ELR (cell line): ENCODE results near the gene TRPT1.

Experiments used
- DNase-seq: peaks from one replicate; pipeline ENCODE4 v3.0.0-alpha.2; 2015; ENCODE audit warnings: low read depth

TRPT1 gene

GRCh38 chr11:64245401-64245796, 19.4 kb upstream of the TRPT1 start:
- peak; percentile 29 for DNase-seq

DNA sequence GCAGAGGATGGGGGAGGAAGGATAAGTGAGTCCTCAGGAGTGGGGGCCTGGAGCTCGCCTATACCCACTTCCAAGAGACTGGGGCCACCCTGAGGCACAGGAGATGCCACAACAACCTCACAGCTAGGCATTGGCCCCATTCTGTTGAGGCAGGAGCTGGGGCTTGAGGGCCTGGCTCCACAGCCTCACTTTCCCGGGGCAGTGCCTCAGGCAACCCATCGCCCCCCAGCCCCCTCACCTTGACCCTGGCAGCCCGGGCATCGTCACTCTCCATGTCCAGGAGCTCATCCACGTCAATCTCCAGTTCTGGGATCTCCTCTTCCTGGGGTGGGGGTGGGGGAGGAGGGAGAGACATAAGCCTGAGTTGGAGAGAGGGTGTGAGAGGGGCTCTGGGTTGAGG, 19.0 kb upstream of the TRPT1 start:
- no peak for DNase-seq

GRCh38 chr11:64244107-64244506, 18.1 kb upstream of the TRPT1 start:
- DNase-seq = no peak

- DNase-seq = no peak
Measured at GRCh38 chr11:64243236-64243854, 17.4 kb upstream of the TRPT1 start.

DNA sequence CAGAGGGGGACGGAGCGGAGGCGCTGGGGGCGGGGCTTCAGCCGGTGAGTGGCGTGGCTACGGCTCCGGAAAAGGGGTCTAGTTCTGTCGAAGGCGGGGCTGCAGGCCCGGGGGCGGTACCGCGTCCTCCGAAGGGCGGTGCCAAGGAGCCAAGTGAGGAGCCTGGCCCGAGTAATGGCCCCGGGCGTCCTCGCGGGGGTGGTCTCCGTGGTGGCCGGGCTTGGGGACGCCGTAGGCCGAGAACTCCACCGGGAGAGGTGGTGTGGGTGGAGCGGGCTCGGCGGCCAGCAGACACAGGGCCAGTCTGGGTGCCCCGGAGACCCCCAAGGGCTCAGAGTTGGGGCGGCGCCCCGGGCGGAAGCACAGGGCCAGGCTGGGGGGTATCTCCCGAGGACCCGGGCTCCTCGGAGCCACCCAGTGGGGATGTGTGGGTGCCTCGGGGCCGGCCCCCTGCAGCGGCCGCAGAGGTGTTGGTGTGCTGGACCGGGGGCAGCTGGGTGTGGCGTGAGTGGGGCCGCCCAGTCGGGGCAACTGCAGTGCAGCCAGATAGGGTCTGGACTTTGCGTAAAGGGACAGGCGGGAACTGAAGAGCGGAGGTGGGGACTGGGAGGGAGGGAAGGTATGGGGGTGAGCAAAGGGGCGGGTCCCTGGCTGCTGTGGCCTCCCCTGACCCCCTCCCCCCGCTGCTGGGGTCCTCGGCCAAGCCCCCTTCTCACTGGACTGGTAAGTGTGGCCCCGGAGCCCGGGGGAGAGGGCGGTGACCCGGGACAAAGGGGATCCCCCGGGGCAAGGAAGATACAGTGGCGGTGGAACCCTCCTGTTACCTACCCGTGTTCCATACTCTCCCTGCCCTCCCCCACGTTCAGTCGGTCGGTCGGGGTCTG, 15.7 kb upstream of the TRPT1 start:
- peak; percentile 71 for DNase-seq

- peak; percentile 99 for DNase-seq
Measured at GRCh38 chr11:64241241-64241490, 15.2 kb upstream of the TRPT1 start.

DNA sequence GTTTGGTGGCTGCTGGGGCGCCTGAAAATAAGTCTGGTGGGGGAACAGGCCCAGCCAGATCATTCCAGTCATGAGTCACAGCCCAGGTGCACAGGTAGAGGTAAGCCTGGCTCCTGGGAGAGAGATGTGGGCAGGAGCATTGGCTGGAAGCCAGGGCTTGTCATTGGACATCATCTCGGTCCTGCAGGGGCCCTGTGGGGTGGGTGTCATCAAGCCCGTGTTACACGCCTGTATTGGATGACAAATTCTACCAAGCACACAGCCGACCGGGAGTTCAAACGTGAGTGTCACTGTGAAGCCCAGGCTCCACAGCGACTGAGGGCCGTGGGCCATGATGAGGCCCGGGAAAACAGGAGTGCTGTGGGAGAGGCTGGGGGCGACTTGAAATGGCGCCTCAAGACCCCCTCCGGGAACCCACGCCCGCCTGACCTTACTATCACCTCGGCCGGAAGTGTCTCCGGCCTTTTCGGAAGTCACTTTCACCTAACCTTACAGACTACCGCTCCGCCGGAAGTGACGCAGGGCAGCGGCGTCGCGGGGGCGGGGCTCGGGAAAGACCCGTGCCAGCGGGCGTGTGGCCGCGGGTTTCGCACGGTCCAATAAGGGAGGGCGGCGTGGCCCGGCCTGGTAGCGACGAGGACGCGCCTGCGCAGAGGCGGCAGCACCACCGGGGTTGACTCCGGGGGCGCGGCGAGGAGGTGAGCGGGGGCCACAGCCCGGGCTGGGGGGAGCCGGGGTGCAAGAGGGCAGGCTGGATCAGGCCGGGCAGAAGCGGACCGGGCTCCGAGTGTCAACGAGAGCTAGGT, 14.7 kb upstream of the TRPT1 start, which contains the start of gene FKBP2:
Gene FKBP2, plus strand, starts transcription at position 661 of the 806 bp plus-strand sequence. CDS start 1,293 bp downstream, outside the sequence.
- peak; percentile 97 for DNase-seq

DNA sequence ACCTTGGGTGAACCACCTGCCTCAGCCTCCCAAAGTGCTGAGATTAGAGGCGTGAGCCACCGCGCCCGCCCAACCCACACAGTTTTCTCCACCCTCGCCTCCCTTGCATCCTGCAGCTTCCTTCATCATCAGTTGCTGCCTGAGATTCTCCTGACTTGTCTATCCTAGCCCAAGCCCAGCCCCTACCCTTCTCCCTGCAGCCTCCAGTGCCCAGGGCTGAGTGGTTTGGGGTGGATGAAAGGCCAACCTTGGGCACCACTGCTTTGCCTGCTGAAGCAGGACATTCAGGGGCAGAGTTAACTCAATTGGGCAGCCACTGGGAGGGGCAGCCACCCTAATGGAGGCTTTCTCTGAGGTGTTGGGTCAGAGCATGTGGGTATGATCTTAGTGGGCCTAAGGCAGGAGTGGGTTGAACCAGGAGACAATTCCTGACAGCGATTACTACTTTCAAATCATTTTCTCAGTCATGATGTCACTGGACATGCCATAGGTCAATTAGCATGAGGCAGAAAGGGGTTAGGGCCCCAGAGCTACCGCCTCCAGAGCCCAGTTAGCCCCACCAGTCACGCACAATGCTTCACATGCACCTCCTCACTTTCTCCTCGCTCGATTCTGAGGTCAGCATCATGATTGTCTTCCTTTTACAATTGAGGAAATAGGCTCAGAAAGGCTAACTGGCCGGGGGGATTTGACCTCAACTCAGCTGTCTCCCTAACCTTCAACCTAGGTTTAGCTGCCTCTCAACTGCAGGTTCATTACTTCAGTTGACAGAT, 13.9 kb upstream of the TRPT1 start:
- no peak for DNase-seq

DNA sequence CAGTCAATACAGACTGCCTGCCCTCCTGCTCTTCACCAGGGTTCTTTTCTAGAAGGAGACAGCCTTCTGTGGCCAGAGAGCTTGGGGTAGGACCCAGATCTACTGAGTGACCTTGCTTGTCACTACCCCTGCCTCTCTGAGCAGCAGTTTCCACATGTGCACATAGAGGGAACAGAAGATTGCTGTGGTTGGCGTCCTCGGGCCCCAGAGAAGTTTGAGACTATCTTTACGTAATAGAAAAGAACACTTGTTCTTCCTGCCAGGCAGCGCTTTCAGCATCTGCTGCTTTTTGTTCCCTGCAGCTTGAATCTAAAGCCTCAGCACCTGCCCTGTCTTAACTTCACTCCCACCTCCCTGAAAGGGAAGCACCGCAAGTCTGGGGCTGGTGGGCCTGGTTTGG, 13.0 kb upstream of the TRPT1 start:
- DNase-seq = no peak

DNA sequence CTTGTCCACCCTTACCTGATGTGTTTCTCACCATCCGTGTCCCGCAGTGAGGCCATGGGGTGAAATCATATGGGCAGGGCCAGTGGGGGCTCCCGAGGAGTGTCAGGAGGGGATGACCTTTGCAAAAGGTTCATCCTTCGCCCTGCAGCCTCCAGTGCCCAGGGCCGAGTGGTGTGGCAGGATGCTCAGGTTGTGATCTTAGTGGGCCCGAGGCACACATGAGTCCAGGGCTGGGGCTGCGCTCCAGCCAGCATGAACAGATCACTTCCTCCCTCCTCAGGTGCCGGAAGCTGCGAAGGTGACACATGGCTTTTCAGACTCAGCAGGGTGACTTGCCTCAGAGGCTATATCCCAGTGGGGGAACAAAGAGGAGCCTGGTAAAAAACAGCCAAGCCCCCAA, 12.1 kb upstream of the TRPT1 start:
- DNase-seq = no peak

- no peak for DNase-seq
Measured at GRCh38 chr11:64237484-64237951, 11.5 kb upstream of the TRPT1 start.

- no peak for DNase-seq
Measured at GRCh38 chr11:64235437-64236161, 9.6 kb upstream of the TRPT1 start.

DNA sequence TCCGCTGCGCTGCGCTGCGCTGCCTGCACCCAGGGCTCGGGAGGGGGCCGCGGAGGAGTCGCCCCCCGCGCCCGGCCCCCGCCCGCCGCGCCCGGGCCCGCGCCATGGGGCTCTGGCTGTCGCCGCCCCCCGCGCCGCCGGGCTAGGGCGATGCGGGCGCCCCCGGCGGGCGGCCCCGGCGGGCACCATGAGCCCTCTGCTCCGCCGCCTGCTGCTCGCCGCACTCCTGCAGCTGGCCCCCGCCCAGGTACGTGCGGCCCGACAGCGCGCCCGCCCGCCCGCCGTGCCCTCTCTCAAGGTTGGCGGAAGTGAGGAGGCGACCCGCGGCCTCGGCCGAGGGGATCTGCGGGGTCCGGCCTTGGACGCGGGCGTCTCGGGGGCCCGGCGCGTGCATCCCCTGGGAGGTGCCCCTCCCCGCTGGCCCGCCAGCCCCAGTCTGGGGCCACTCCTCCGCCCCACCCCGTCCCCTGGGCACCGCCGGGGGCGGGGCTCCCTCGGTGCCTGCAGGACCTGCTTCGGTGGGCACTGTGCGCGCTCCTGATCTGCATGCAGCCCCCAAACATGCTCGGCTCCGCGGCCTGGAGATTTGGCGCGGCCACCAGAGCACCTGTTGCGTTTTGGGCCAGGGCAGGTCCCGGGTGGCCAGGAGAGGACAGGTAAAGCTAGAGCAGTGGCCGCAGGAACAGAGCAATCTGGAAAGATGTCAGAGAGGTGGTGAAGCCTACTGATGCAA, 8.8 kb upstream of the TRPT1 start:
- DNase-seq = peak; percentile 47

DNA sequence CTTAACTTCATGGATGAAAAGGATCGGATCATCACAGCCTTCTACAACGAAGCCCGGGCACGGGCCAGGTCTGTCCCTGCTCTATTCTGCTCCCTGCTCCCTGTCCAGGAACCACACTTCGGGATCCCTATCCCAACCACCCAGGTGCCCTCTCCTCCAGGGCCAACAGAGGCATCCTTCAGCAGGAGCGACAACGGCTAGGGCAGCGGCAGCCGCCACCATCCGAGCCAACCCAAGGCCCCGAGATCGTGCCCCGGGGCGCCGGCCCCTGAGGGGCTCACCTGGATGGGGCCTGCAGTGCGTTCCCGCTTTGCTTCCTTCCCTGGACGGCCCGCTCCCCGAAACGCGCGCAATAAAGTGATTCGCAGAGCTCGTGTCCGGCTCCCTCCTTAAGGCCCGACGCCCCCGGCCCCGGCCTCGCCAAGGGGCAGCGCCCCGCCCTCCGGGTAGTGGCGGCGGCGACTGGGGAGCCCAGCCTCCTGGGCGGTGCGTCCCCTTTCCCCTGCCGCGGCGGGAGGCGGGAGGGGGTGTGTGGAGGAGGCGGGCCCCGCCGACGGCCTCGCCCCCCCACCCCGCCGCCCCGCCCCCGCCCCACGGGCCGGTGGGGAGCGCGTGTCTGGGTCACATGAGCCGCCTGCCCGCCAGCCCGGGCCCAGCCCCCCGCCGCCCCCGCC, 8.1 kb upstream of the TRPT1 start, which contains the start of gene VEGFB:
Gene VEGFB, plus strand, starts transcription at position 672 of the 674 bp plus-strand sequence. CDS start 250 bp downstream, outside the sequence.
- DNase-seq = peak; percentile 61

GRCh38 chr11:64232967-64233315, 7.0 kb upstream of the TRPT1 start:
- DNase-seq = no peak

- no peak for DNase-seq
Measured at GRCh38 chr11:64232182-64232966, 6.4 kb upstream of the TRPT1 start.

GRCh38 chr11:64231546-64231945, 5.6 kb upstream of the TRPT1 start:
- DNase-seq = no peak

- no peak for DNase-seq
Measured at GRCh38 chr11:64230985-64231365, 5.0 kb upstream of the TRPT1 start.
